ENCODE results near the gene PEX11G. TPM values are rescaled to one million over a fixed set of nuclear protein-coding genes. Genes with fewer than 3 reads are reported as not detected.

The PEX11G gene
- 10 to 100 TPM in 1 of 4 donors, 1 to 10 TPM in 3; 2.2 to 14.5 (median 8.9) TPM for total RNA-seq

DNA sequence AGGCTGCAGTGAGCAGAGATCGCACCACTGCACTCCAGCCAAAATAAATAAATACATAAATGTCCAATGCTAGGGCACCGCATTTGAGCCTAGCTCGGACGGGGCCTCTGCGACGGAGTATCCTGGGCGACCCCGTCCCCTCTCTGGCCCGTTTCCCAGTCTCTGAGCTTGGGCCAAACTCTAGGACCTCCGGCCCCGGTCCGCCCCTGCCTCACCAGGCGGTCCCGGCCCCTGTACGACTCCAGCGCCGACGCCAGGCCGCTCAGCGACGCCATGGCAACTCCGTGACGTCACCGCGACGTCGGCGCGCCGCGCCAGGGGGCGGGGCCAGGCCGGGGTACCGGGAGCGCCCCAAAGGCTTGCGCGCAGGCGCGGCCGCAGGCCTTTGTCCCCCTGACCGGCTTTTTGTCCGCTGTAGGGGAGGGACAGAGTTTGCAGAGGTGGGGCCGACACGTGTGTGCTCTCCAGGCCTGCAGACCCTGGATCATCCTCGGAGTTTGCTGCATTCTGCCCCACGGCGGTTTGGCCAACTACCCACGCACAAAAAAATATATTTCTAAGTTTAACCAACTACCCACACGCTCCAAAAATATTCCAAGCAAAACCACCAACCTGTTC, at the start of gene PEX11G:
Gene PEX11G (minus strand): TSS at position 300 of the 618 bp plus-strand sequence. CDS start 25 bp downstream, at position 275.
- Histone ChIP-seq H3K4me1 (peaks cover 0 to 22% (median 10%) of the 10 kb centered on the region in 4 donors), H3K27ac (peak within 1 kb of the TSS; percentile 87 to 90 (median 88)), H3K9me3 (no peaks in the 10 kb centered on the region), H3K36me3 (no peaks in the 10 kb centered on the region), H3K27me3 (no peaks in the 10 kb centered on the region), H3K4me3 (peak within 1 kb of the TSS; percentile 42 to 66 (median 63))
- 0 to 1% methylated on average over 6 to 42 of the region's 49 CpGs for WGBS, 2 donors (ENCODE audit: low coverage in 1 of 2)
- TF ChIP-seq, protein P1, sequence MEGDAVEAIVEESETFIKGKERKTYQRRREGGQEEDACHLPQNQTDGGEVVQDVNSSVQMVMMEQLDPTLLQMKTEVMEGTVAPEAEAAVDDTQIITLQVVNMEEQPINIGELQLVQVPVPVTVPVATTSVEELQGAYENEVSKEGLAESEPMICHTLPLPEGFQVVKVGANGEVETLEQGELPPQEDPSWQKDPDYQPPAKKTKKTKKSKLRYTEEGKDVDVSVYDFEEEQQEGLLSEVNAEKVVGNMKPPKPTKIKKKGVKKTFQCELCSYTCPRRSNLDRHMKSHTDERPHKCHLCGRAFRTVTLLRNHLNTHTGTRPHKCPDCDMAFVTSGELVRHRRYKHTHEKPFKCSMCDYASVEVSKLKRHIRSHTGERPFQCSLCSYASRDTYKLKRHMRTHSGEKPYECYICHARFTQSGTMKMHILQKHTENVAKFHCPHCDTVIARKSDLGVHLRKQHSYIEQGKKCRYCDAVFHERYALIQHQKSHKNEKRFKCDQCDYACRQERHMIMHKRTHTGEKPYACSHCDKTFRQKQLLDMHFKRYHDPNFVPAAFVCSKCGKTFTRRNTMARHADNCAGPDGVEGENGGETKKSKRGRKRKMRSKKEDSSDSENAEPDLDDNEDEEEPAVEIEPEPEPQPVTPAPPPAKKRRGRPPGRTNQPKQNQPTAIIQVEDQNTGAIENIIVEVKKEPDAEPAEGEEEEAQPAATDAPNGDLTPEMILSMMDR (IDR thresholded peaks at IDR 0.05), result no peak
- TF ChIP-seq POLR2A (IDR thresholded peaks at IDR 0.05) (peak; percentile 68), POLR2AphosphoS5 (IDR thresholded peaks at IDR 0.05) (peak; percentile 62 to 87 (median 87))
- DNase-seq, result peak; percentile 96
- intact Hi-C loops (cut with DNase I; ENCODE audit: low total_unique reads), result loop anchor here (1.0 kb wide), 1 partner anchor 46 kb away; the partner anchor contains the start of gene PNPLA6
- in situ Hi-C loops (cut with MboI; ENCODE audit: low pct_ligation_motif_present in 1 of 4, low pct_unique_long_range_greater_than_20kb in 1 of 4, low sequenced_read_pairs in 3 of 4), result no loop called here

DNA sequence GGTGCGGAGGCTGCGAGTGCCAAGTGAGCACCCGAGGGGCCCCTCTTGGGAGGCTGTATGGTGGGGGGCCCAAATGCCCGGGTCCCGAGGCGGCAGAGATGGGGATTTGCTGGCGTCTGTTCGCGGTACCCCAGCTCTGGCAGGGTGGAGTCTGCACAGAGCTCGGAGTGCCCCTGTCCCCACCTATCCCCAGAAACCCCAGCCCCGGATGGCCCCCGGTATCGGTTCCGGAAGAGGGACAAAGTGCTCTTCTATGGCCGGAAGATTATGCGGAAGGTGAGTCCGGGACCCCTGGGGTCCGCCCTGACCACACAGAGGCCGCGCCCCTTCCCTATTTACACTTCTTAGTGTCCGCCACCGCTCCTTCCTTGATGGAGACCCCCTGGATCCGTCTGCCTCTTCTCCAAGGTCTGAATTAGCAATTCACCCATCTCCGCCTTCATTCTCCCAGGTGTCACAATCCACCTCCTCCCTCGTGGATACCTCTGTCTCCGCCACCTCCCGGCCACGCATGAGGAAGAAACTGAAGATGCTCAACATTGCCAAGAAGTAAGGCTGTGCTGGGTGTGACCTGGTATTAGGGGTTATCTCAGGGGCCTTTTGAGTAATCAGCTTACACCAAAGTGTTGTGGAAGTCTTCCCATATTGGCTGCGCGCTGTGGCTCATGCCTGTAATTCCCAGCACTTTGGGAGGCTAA, 47.3 kb upstream of the PEX11G start:
- WGBS, 2 donors (ENCODE audit: low coverage in 1 of 2), result 8 to 19% methylated on average over 11 to 24 of the region's 30 CpGs
- no peak for TF ChIP-seq POLR2A (IDR thresholded peaks at IDR 0.05)
- TF ChIP-seq EP300 (IDR thresholded peaks at IDR 0.05; ENCODE audit: low read depth), result no peak
- TF ChIP-seq, protein P1 (IDR thresholded peaks at IDR 0.05), result no peak
- no peak for TF ChIP-seq POLR2AphosphoS5 (IDR thresholded peaks at IDR 0.05)
- Histone ChIP-seq H3K4me1 (peaks cover 4 to 21% (median 11%) of the 10 kb centered on the region in 4 donors), H3K9me3 (no peaks in the 10 kb centered on the region), H3K4me3 (peak overlapping the region; percentile 57 to 76 (median 66)), H3K27me3 (no peaks in the 10 kb centered on the region), H3K36me3 (peaks cover 0 to 12% (median 4%) of the 10 kb centered on the region in 4 donors), H3K27ac (peak overlapping the region; percentile 86 to 99 (median 93))
- in situ Hi-C loops (cut with MboI; ENCODE audit: low pct_ligation_motif_present in 1 of 4, low pct_unique_long_range_greater_than_20kb in 1 of 4, low sequenced_read_pairs in 3 of 4), result no loop called here
- DNase-seq, result no peak
- intact Hi-C loops (cut with DNase I; ENCODE audit: low total_unique reads), result loop anchor here (1.0 to 10.0 kb wide), 2 partner anchors 48 to 141 kb away; no protein-coding TSS in a partner anchor

DNA sequence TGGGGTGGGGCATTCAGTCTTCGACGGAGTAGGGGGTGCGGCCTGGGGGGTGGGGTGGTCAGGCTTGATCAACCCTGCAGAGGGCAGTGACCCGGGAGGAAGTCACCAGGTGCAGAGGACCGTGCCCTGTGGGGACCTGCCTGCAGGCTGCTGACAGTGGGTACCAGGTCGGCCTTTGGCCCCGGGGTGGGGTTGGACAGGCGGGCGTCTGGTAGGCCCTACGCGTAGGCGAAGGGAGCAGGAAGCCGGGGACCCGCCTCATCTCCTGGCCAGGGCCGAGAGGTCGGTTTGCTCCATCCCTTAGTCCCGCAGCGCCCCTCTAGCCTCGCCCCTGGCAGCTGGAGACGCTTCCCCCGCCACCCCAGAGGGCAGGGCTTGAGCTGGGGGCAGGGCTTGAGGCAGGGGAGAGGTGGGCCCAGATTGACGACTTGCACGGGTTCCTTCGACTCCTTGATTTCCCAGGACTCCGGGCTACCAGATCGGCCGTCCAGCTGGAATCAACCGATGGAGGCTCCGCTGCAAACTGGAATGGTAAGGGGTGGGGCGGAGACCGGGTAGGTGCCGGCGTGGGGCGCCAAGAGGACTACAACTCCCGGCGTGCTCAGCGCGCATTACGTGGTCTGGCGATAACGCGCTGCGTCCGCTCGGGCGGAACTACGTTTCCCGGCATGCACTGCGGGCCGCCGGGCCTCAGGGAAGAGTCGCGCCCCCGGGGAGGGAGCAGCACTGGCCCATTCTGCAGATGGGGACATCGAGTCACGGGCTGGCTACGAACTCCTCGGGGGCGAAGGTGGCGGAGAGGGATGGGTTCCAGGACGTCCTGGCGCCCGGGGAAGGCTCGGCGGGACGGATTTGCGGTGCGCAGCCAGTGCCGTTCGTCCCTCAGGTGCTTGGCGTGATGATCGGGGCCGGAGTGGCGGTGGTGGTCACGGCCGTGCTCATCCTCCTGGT, 46.5 kb upstream of the PEX11G start, which contains the start of gene PNPLA6:
Gene PNPLA6 (plus strand): TSS at position 671 of the 951 bp plus-strand sequence. CDS start 72 bp downstream, at position 743.
- intact Hi-C loops (cut with DNase I; ENCODE audit: low total_unique reads) (loop anchor here (1.0 to 10.0 kb wide), 2 partner anchors 47 to 141 kb away; no protein-coding TSS in a partner anchor), in situ Hi-C loops (cut with MboI; ENCODE audit: low pct_ligation_motif_present in 1 of 4, low pct_unique_long_range_greater_than_20kb in 1 of 4, low sequenced_read_pairs in 3 of 4) (no loop called here)
- no peaks in the 10 kb centered on the region for H3K9me3 ChIP-seq
- 1% methylated on average over 65 of the region's 76 CpGs; no CpG with 5 or more reads in 1 of the 2 donors for WGBS, 2 donors (ENCODE audit: low coverage in 1 of 2)
- H3K27me3 ChIP-seq, result no peaks in the 10 kb centered on the region
- peak within 1 kb of the TSS; percentile 86 to 99 (median 93) for H3K27ac ChIP-seq
- H3K36me3 ChIP-seq, result peaks cover 0 to 6% (median under 1%) of the 10 kb centered on the region in 4 donors
- DNase-seq, result peak; percentile 98
- peaks cover 4 to 21% (median 11%) of the 10 kb centered on the region in 4 donors for H3K4me1 ChIP-seq
- peak within 1 kb of the TSS; percentile 57 to 76 (median 66) for H3K4me3 ChIP-seq
- TF ChIP-seq, protein P1 (IDR thresholded peaks at IDR 0.05), result no peak
- TF ChIP-seq POLR2A (IDR thresholded peaks at IDR 0.05) (peak; percentile 77), POLR2AphosphoS5 (IDR thresholded peaks at IDR 0.05) (peak; percentile 85 to 96 (median 92))

Measured in transverse colon (tissue), 4 donors.